GM23338 (cell line): Measurements from ENCODE around the gene DPF3. TPM values are rescaled to one million over a fixed set of nuclear protein-coding genes. Genes with fewer than 3 reads are reported as not detected.

Experiments
- ATAC-seq: fragments of 200-7000 bp; cut with Tn5 transposase; 3 replicates; pipeline ENCODE4 v1.9.1; 2020
- DNase-seq: peaks from one replicate; pipeline ENCODE4 v3.0.0-alpha.2; 2015; ENCODE audit warnings: low spot score
- H2AFZ ChIP-seq: fragments of 200-600 bp; sonication (generic); 2 replicates; pipeline ENCODE4 v1.8.0; 2016; ENCODE audit warnings: antibody characterized with exemption, mild to moderate bottlenecking, moderate library complexity
- H3F3A ChIP-seq: fragments of 200-600 bp; sonication (generic); replicated peaks from 2 replicates; pipeline ENCODE4 v1.8.0; 2017; ENCODE audit warnings: antibody characterized with exemption, mixed run types, low read depth
- H3K27ac ChIP-seq: fragments of 200-600 bp; sonication (generic); 2 replicates; pipeline ENCODE4 v1.6.1; 2016; ENCODE audit warnings: low read depth
- H3K27me3 ChIP-seq: fragments of 200-600 bp; sonication (generic); 2 replicates; pipeline ENCODE4 v1.8.0; 2016; ENCODE audit warnings: mild to moderate bottlenecking, mixed run types, moderate library complexity; ENCODE audit not compliant: insufficient read depth
- H3K36me3 ChIP-seq: fragments of 200-600 bp; sonication (generic); 2 replicates; pipeline ENCODE4 v1.8.0; 2016; ENCODE audit warnings: mild to moderate bottlenecking; ENCODE audit not compliant: insufficient read depth
- H3K4me1 ChIP-seq: fragments of 200-600 bp; sonication (generic); 2 replicates; pipeline ENCODE4 v1.8.0; 2016; ENCODE audit warnings: mild to moderate bottlenecking, moderate library complexity; ENCODE audit not compliant: insufficient read depth
- H3K4me2 ChIP-seq: fragments of 200-600 bp; sonication (generic); 2 replicates; pipeline ENCODE4 v1.7.1; 2017; ENCODE audit warnings: mixed run types
- H3K4me3 ChIP-seq: fragments of 200-600 bp; sonication (generic); 2 replicates; pipeline ENCODE4 v1.6.1; 2016; ENCODE audit warnings: mixed run types
- H3K79me2 ChIP-seq: fragments of 200-600 bp; sonication (generic); replicated peaks from 2 replicates; pipeline ENCODE4 v1.8.0; 2017; ENCODE audit warnings: mild to moderate bottlenecking; ENCODE audit not compliant: insufficient read depth
- H3K9me2 ChIP-seq: fragments of 200-600 bp; sonication (generic); 2 replicates; pipeline ENCODE4 v1.8.0; 2017; ENCODE audit not compliant: insufficient read depth
- H4K20me1 ChIP-seq: fragments of 200-600 bp; sonication (generic); replicated peaks from 2 replicates; pipeline ENCODE4 v1.8.0; 2017; ENCODE audit warnings: mild to moderate bottlenecking; ENCODE audit not compliant: insufficient read depth
- H3K27ac Mint-ChIP-seq: 2 replicates; pipeline ENCODE4 v1.8.0; 2020; ENCODE audit warnings: inconsistent platforms, mild to moderate bottlenecking, moderate library complexity, mixed read lengths
- H3K27me3 Mint-ChIP-seq: 3 replicates; pipeline ENCODE4 v1.8.0; 2022; ENCODE audit warnings: low read depth, mild to moderate bottlenecking, moderate library complexity, mixed read lengths, inconsistent platforms; ENCODE audit not compliant: insufficient read depth, poor library complexity
- H3K36me3 Mint-ChIP-seq: 3 replicates; pipeline ENCODE4 v1.8.0; 2021; ENCODE audit warnings: low read depth, mild to moderate bottlenecking, inconsistent platforms, moderate library complexity, mixed read lengths
- H3K4me1 Mint-ChIP-seq: 3 replicates; pipeline ENCODE4 v1.8.0; 2020; ENCODE audit warnings: mild to moderate bottlenecking, inconsistent platforms, mixed read lengths
- H3K4me3 Mint-ChIP-seq: 3 replicates; pipeline ENCODE4 v1.8.0; 2021; ENCODE audit warnings: moderate library complexity, mild to moderate bottlenecking, inconsistent platforms, mixed read lengths
- H3K9me3 Mint-ChIP-seq: 3 replicates; pipeline ENCODE4 v1.8.0; 2020; ENCODE audit warnings: moderate library complexity, mild to moderate bottlenecking, inconsistent platforms, mixed read lengths
- CREB1 ChIP-seq: fragments of 250-450 bp; sonication (Bioruptor Pico); IDR thresholded peaks from 2 replicates; pipeline ENCODE4 v1.5.0; 2020; ENCODE audit warnings: low read depth, mild to moderate bottlenecking, moderate library complexity
- EZH2phosphoT487 ChIP-seq: fragments of 200-600 bp; sonication (generic); IDR thresholded peaks from one replicate; pipeline ENCODE4 v1.8.1; 2018; ENCODE audit warnings: antibody characterized with exemption; ENCODE audit not compliant: unreplicated experiment
- REST ChIP-seq: IDR thresholded peaks from one replicate; pipeline ENCODE4 v1.6.1; 2018; ENCODE audit warnings: antibody characterized with exemption; ENCODE audit not compliant: unreplicated experiment
- ZNF462 ChIP-seq: fragments of 250-450 bp; sonication (Bioruptor Pico); IDR thresholded peaks from 2 replicates; pipeline ENCODE4 v1.5.0; 2020; ENCODE audit warnings: mild to moderate bottlenecking, moderate library complexity
- polyA plus RNA-seq: library from polyadenylated mRNA; unstranded; fragments of >200 nt; fragmentation: Nextera tagmentation; extraction: Ambion mirVana; gene quantifications from 2 replicates; pipeline ENCODE4 v1.2.1, GENCODE V29; 2016
- total RNA-seq: library from RNA; depleted of rRNA; stranded (reverse); fragments of >200 nt; shearing (Covaris generic); gene quantifications from 2 replicates; pipeline ENCODE4 v1.2.3, GENCODE V29; 2014

Gene DPF3
- total and polyA plus RNA-seq, 2 experiments from 2014 or later: 0.18 to 1.0 TPM

GRCh38 chr14:72913809-72914208 is 19.9 kb upstream of the DPF3 start:
- peaks cover 4% of the 10 kb centered on the region; the same call in 1 of the 2 replicates for H3K4me1 ChIP-seq
- no peaks in the 10 kb centered on the region for H3K27me3 ChIP-seq
- DNase-seq (no peak), ATAC-seq (no peak)
- no peak overlapping the region for H3K4me2 ChIP-seq
- H3K9me3 Mint-ChIP-seq: no peaks in the 10 kb centered on the region
- H3K79me2 ChIP-seq: no peaks in the 10 kb centered on the region
- peaks cover 6% of the 10 kb centered on the region; the same call in 2 of the 3 replicates for H3K4me1 Mint-ChIP-seq
- H3K36me3 Mint-ChIP-seq: no peaks in the 10 kb centered on the region
- H3K9me2 ChIP-seq: no peaks in the 10 kb centered on the region
- no peak overlapping the region for H3K27ac ChIP-seq
- TF ChIP-seq EZH2phosphoT487: no peak
- no peak for TF ChIP-seq REST
- TF ChIP-seq CREB1 (CRISPR knock-in tag): no peak
- no peak overlapping the region for H3K4me3 ChIP-seq
- no peaks in the 10 kb centered on the region for H3K36me3 ChIP-seq
- no peaks in the 10 kb centered on the region for H3F3A ChIP-seq
- no peaks in the 10 kb centered on the region for H4K20me1 ChIP-seq
- H3K27ac Mint-ChIP-seq: no peak overlapping the region; the same call in 1 of the 2 replicates
- H3K27me3 Mint-ChIP-seq: peaks cover 1% of the 10 kb centered on the region
- no peak overlapping the region for H3K4me3 Mint-ChIP-seq
- H2AFZ ChIP-seq: no peak overlapping the region

GRCh38 chr14:72909163-72909562 is 15.3 kb upstream of the DPF3 start:
- no peak for TF ChIP-seq ZNF462 (CRISPR knock-in tag)
- DNase-seq (no peak), ATAC-seq (no peak)
- Histone ChIP-seq H3K9me2 (no peaks in the 10 kb centered on the region), H2AFZ (no peak overlapping the region), H3K27ac (no peak overlapping the region), H3K4me2 (no peak overlapping the region), H4K20me1 (no peaks in the 10 kb centered on the region), H3K4me3 (no peak overlapping the region), H3K79me2 (no peaks in the 10 kb centered on the region), H3K4me1 (peaks cover 15% of the 10 kb centered on the region), H3F3A (no peaks in the 10 kb centered on the region), H3K27me3 (no peaks in the 10 kb centered on the region), H3K36me3 (no peaks in the 10 kb centered on the region)
- no peak overlapping the region for H3K4me3 Mint-ChIP-seq
- peaks cover 5% of the 10 kb centered on the region for H3K27me3 Mint-ChIP-seq
- no peaks in the 10 kb centered on the region for H3K36me3 Mint-ChIP-seq
- H3K9me3 Mint-ChIP-seq: no peaks in the 10 kb centered on the region
- peaks cover 22% of the 10 kb centered on the region; the same call in 2 of the 3 replicates for H3K4me1 Mint-ChIP-seq
- H3K27ac Mint-ChIP-seq: no peak overlapping the region
